Upper lobe of left lung (tissue), 6 donors: ENCODE measurements around the gene SLC25A22. TPM values are rescaled to one million over a fixed set of nuclear protein-coding genes. Genes with fewer than 3 reads are reported as not detected.

Experiments
- ATAC-seq, 2 donors: fragments of 200-7000 bp; cut with Tn5 transposase; one replicate each; pipeline ENCODE4 v1.9.1; 2022; ENCODE audit warnings: mild to moderate bottlenecking in 2 of 2, moderate library complexity in 2 of 2; ENCODE audit not compliant: low FRiP score in 2 of 2
- DNase-seq, 2 donors: peaks; one replicate each; pipeline ENCODE4 v3.0.0-alpha.2; 2019 to 2020
- H3K27ac ChIP-seq, 4 donors: fragments of 200-600 bp; sonication (generic); one replicate each; pipeline ENCODE4 v1.5.1; 2016 to 2019
- H3K27me3 ChIP-seq, 4 donors: fragments of 200-600 bp; sonication (generic); one replicate each; pipeline ENCODE4 v1.5.1; 2017 to 2019
- H3K36me3 ChIP-seq, 4 donors: fragments of 200-600 bp; sonication (generic); one replicate each; pipeline ENCODE4 v1.5.1; 2016 to 2019
- H3K4me1 ChIP-seq, 4 donors: fragments of 200-600 bp; sonication (generic); one replicate each; pipeline ENCODE4 v1.5.1; 2018 to 2019
- H3K4me3 ChIP-seq, 4 donors: fragments of 200-600 bp; sonication (generic); one replicate each; pipeline ENCODE4 v1.5.1; 2017 to 2019; ENCODE audit warnings: mild to moderate bottlenecking in 2 of 4, moderate library complexity in 1 of 4
- H3K9me3 ChIP-seq, 4 donors: fragments of 200-600 bp; sonication (generic); one replicate each; pipeline ENCODE4 v1.5.1; 2018 to 2019
- CTCF ChIP-seq, 6 experiments: fragments of 450-650 bp in 4 of 6; fragments of 200-600 bp in 2 of 6; sonication (generic) in 2 of 6; IDR thresholded peaks; one replicate each; pipeline ENCODE4 v1.5.1; 2016 to 2019; ENCODE audit warnings: antibody characterized with exemption in 6 of 6
- EP300 ChIP-seq, 4 donors: sonication (generic); formaldehyde crosslinking; IDR thresholded peaks; one replicate each; pipeline ENCODE4 v1.5.1; 2017; ENCODE audit warnings: antibody characterized with exemption in 4 of 4, control low read depth in 2 of 4
- POLR2A ChIP-seq, 4 donors: fragments of 450-650 bp; IDR thresholded peaks; one replicate each; pipeline ENCODE4 v1.5.1; 2016 to 2017; ENCODE audit warnings: antibody characterized with exemption in 4 of 4, mild to moderate bottlenecking in 2 of 4
- POLR2AphosphoS5 ChIP-seq, 2 donors: sonication (generic); formaldehyde crosslinking; IDR thresholded peaks; one replicate each; pipeline ENCODE4 v1.5.1; 2017; ENCODE audit warnings: antibody characterized with exemption in 2 of 2
- WGBS, 2 donors: methylation state at CpG; one replicate each; pipeline ENCODE4 v1.1.5; 2017 to 2018; 5-methylcytosine and 5-hydroxymethylcytosine counted together
- total RNA-seq, 6 donors: library from RNA; depleted of rRNA in 4 of 6; stranded (reverse); fragments of >200 nt in 4 of 6; gene quantifications; one replicate each; pipeline versions ENCODE4 v1.1.0 to v1.2.1, GENCODE V29; 2016 to 2021
- donor health status: DM: no; HTN: no; CAD: no; lungs with moderate emphysema.
- donor health status: DM: no; HTN: yes; CAD: no; lungs with severe emphysema.

Gene SLC25A22
- total RNA-seq, 6 donors from 2014 or later = 13.6 to 29.3 (median 22.3) TPM

- Histone ChIP-seq H3K9me3 (no peaks in the 10 kb centered on the region), H3K27ac (peak overlapping the region; percentile 93 to 97 (median 94)), H3K4me3 (peak overlapping the region; percentile 63 to 99 (median 92)), H3K27me3 (peaks cover 0 to 4% (median 0%) of the 10 kb centered on the region in 4 donors), H3K36me3 (peaks cover 2 to 9% (median 6%) of the 10 kb centered on the region in 4 donors), H3K4me1 (peaks cover 54 to 90% (median 75%) of the 10 kb centered on the region in 4 donors)
- TF ChIP-seq POLR2AphosphoS5 (IDR thresholded peaks at IDR 0.05) = peak in 1 of 2 donors; percentile 84
- peak in 1 of 4 donors; percentile 6 for TF ChIP-seq POLR2A (IDR thresholded peaks at IDR 0.05)
- peak in 2 of 4 donors; percentile 6 to 60 for TF ChIP-seq EP300 (IDR thresholded peaks at IDR 0.05)
- no peak for TF ChIP-seq CTCF (IDR thresholded peaks at IDR 0.05)
- DNase-seq (peak in 1 of 2 donors; percentile 94), ATAC-seq (peak; percentile 58 to 86)
- 10 to 19% methylated on average over 4 to 27 of the region's 31 CpGs for WGBS, 2 donors
Observed at GRCh38 chr11:844693-845644, 46.9 kb upstream of the SLC25A22 start.

DNA sequence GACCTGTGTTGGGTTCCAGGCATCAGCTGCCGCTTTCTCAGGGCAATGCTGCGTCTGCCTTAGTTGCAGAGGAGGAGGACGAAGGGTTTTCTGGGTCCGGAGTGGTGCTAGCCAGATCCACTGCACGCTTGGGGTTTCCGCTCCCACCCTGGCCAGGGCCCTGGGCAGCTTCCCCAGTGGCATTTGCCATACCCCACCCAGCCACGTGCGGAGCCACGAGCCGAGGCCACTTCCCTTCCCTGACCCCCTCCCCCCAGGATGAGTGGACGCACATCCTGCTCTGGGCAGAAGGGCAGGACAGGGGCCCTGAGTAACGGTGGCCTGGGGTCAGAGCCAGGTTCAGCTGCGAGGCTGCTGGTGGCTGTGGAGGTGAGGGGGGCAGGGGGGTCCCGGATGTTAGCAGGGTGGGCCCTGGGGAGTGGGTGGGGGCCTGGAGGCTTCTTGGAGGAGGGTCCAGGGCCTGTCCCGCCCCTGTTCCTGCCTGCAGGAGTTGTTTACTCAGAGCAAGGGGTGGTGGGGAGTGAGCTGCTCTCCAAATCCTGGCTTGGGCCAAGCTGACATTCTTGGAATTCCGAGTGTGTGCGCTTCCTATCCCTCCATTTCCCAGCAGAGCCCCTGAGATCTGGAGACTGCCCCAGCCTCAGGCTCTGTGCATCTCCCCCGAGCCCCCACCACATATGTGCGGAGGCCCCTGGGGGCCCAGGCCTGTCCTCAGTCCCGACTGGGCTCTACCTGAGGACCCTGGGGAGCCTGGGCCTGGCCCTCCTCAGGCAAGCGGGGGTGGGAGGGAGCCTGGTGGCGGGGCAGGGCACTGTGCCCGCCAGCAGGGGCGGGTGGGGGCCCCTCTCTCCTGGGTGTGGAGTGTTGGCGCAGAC, 46.0 kb upstream of the SLC25A22 start:
- 7% methylated on average over 5 to 17 of the region's 25 CpGs for WGBS, 2 donors
- TF ChIP-seq POLR2AphosphoS5 (IDR thresholded peaks at IDR 0.05) (peak; percentile 99), POLR2A (IDR thresholded peaks at IDR 0.05) (peak in 3 of 4 donors; percentile 61 to 86 (median 67)), EP300 (IDR thresholded peaks at IDR 0.05) (peak in 3 of 4 donors; percentile 53 to 99 (median 91)), CTCF (IDR thresholded peaks at IDR 0.05) (peak in 3 of 6 experiments; percentile 17 to 32 (median 28))
- Histone ChIP-seq H3K4me3 (peak overlapping the region; percentile 63 to 99 (median 92)), H3K27me3 (peaks cover 0 to 1% (median 0%) of the 10 kb centered on the region in 4 donors), H3K27ac (peak overlapping the region; percentile 93 to 97 (median 94)), H3K4me1 (peaks cover 49 to 92% (median 73%) of the 10 kb centered on the region in 4 donors), H3K36me3 (peaks cover 11 to 18% (median 16%) of the 10 kb centered on the region in 4 donors), H3K9me3 (no peaks in the 10 kb centered on the region)
- ATAC-seq (peak; percentile 69 to 87), DNase-seq (peak; percentile 95 to 96)

- Histone ChIP-seq H3K27ac (peak overlapping the region; percentile 93 to 97 (median 94)), H3K4me1 (peaks cover 45 to 92% (median 68%) of the 10 kb centered on the region in 4 donors), H3K27me3 (no peaks in the 10 kb centered on the region), H3K4me3 (peak overlapping the region; percentile 63 to 99 (median 92)), H3K9me3 (no peaks in the 10 kb centered on the region), H3K36me3 (peaks cover 15 to 27% (median 24%) of the 10 kb centered on the region in 4 donors)
- peak in 1 of 2 donors; percentile 1 for ATAC-seq
- no peak for TF ChIP-seq POLR2AphosphoS5 (IDR thresholded peaks at IDR 0.05)
- TF ChIP-seq EP300 (IDR thresholded peaks at IDR 0.05) = no peak
- no peak for TF ChIP-seq CTCF (IDR thresholded peaks at IDR 0.05)
- TF ChIP-seq POLR2A (IDR thresholded peaks at IDR 0.05) = no peak
- DNase-seq = no peak
- WGBS, 2 donors = 0 to 2% methylated on average over 11 to 37 of the region's 53 CpGs
Observed at GRCh38 chr11:843086-843734, 45.1 kb upstream of the SLC25A22 start.

DNA sequence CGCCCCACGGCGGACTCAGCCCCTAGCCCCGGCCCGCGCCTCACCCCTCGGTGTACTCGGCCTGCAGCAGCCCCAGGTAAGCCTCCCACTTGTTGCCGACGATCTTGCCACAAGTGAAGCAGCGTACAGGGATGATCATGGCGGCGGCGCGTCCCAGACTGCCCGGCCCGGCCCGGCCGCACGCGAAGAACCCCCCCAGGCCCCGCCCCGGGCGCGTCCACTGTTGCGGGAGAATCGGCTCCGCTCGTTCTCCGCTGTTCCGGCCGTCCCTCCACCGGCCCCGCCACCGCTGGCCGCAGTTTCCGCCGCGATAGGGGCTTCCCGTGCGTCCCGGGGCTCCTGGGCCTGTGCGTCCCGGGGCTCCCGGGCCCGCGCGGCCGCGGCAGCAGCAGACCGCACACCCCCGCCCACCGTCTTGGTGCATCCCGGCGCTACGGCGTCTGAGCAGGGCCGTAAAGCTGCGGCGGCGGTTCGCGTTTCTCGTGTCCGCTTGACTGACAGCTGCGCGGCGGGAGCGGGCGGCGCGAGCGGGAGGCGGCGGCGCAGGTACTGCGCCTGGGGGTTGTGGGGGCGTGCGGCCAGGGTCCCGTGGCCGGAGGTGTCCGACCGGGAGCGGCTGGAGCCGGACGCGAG, 44.4 kb upstream of the SLC25A22 start, which contains the start of the genes POLR2L and TSPAN4:
Gene POLR2L, minus strand, starts transcription at position 160 of the 633 bp plus-strand sequence. Its CDS starts 21 bp downstream, at position 139.
Gene TSPAN4, plus strand, starts transcription at position 483 of the 633 bp plus-strand sequence. CDS start 7,453 bp downstream, outside the sequence.
- Histone ChIP-seq H3K27me3 (no peaks in the 10 kb centered on the region), H3K9me3 (no peaks in the 10 kb centered on the region), H3K36me3 (peaks cover 20 to 34% (median 31%) of the 10 kb centered on the region in 4 donors), H3K4me1 (peaks cover 38 to 92% (median 63%) of the 10 kb centered on the region in 4 donors), H3K27ac (peak within 1 kb of the TSS; percentile 93 to 97 (median 94)), H3K4me3 (peak within 1 kb of the TSS; percentile 63 to 99 (median 92))
- peak; percentile 91 to 98 for DNase-seq
- peak in 4 of 6 experiments; percentile 24 to 50 (median 32) for TF ChIP-seq CTCF (IDR thresholded peaks at IDR 0.05)
- peak in 1 of 4 donors; percentile 53 for TF ChIP-seq EP300 (IDR thresholded peaks at IDR 0.05)
- peak in 3 of 4 donors; percentile 90 to 97 (median 96) for TF ChIP-seq POLR2A (IDR thresholded peaks at IDR 0.05)
- peak; percentile 77 to 88 for TF ChIP-seq POLR2AphosphoS5 (IDR thresholded peaks at IDR 0.05)
- 0% methylated on average over 20 of the region's 87 CpGs; no CpG with 5 or more reads in 1 of the 2 donors for WGBS, 2 donors
- peak; percentile 41 to 78 for ATAC-seq
